Transverse colon (tissue), 3 donors: ENCODE measurements around the gene ATP6V0E1.

Experiments used
- CTCF ChIP-seq, 5 experiments: fragments of 200-600 bp in 3 of 5; fragments of 450-650 bp in 2 of 5; sonication (generic) in 3 of 5; IDR thresholded peaks; 1 replicate in 2 of 5; 2 replicates in 3 of 5; pipeline ENCODE4 v1.5.1; 2016 to 2017; ENCODE audit warnings: antibody characterized with exemption in 5 of 5, inconsistent platforms in 3 of 5, mild to moderate bottlenecking in 2 of 5, moderate library complexity in 1 of 5
- EP300 ChIP-seq: sonication (generic); formaldehyde crosslinking; IDR thresholded peaks from one replicate; pipeline ENCODE4 v1.6.1; 2017; ENCODE audit warnings: antibody characterized with exemption, low read depth
- POLR2A ChIP-seq: fragments of 450-650 bp; IDR thresholded peaks from one replicate; pipeline ENCODE4 v1.6.1; 2016; ENCODE audit warnings: antibody characterized with exemption, mild to moderate bottlenecking, moderate library complexity

- no peak for TF ChIP-seq POLR2A
- no peak for TF ChIP-seq EP300
- TF ChIP-seq CTCF (IDR thresholded peaks at IDR 0.05), result no peak
Measured at GRCh38 chr5:172956936-172957335, 26.6 kb upstream of the ATP6V0E1 start.
